Right kidney (tissue), 1 donor: ENCODE measurements around the gene MFN2.

Experiments used
- DNase-seq: peaks from one replicate; pipeline ENCODE4 v3.0.0-alpha.2; 2016

Gene MFN2

DNA sequence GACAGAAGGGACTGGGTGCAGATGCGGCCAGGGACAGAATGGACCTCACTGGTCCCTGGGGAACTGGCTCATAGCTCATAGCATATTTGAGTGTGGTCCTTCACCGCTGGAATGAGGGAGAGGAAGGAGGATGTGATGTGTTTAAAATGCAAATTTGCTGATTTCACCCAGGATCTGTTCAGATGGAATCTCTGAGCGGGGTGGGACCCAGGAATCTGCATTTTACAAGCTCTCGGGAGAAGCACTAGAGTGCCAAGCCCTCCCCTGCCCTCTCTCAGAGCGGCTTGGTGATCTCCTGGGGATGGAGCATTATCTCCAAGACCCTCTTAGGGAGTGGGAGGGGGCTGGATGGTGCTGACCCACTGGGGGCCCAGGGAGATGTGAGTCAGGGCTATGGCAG is 22.8 kb upstream of the MFN2 start:
- DNase-seq: no peak

DNA sequence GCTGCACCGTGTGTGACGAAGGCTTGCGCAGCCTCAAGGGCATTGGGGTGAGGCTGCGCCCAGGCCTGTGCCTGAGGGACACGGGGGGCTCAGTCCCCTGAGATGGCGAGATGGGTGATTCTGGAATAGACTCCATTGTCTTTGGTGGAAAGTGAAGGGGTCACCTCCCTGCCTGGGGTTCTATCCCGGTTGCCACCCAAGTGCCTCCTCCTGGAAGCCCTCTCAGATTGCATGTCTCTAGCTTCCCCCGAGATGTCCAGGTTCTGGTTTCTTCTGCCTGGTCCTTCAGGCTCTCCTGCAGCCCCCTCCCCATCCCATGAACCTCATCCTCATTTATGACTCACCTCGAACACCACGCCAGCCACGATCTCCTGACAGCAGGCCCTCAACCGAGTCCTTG is 22.3 kb upstream of the MFN2 start:
- DNase-seq: no peak

DNA sequence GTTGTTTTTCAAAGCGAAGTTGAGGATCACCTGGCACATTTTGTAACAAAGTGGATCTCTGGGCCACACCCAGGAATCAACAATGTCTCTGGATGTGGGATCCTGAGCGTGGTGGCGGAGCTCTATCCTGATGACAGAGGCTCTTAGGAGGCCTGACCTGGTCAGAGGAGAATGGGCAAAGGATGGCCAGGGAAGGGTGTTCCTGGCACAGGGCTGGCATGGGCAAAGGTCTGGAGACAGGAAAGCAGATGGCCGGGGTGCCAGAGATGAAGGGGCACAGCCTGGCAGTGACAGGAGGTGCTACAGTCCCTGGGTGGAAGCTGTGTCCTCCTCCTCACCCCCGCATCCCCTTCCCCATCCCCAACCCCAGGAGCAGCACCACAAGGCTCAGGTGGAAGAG is 20.0 kb upstream of the MFN2 start:
- no peak for DNase-seq

DNA sequence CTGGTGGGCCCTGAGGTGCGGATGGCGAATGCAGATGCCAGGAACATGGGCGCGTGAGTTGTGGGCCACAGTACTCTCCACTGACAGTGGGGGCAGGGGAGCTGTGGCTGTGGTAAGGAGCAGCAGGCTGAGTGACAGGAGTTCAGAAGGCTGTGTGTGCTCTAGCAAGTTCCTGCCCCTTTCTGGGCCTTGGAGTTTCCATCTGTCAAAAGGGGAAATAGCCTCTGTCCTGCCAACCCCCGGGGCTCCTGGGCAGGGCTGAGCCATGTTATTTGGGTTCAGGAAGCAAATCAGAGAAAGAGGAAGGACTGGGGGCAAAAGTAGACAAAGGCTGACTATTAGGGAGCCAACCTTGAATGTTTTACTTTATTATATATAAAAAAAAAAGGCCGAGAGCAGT is 19.5 kb upstream of the MFN2 start:
- DNase-seq: no peak

DNA sequence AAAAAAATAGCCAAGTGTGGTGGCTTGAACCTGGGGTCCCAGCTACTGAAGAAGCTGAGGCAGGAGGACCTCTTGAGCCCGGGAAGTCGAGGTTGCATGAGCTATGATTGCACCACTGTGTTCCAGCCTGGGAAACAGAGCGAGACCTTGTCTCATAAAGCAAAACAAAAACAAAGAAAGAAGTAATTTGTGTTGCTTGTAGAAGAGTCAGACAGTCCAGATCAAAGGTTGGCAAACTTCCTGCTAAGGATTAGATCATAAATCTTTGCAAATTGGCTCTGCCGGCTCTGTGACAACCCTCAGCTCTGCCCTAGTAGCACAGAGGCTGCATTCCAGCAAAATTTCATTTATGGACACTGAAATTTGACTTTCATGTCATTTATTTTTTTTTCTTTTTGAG is 19.0 kb upstream of the MFN2 start:
- peak; percentile 22 for DNase-seq

DNA sequence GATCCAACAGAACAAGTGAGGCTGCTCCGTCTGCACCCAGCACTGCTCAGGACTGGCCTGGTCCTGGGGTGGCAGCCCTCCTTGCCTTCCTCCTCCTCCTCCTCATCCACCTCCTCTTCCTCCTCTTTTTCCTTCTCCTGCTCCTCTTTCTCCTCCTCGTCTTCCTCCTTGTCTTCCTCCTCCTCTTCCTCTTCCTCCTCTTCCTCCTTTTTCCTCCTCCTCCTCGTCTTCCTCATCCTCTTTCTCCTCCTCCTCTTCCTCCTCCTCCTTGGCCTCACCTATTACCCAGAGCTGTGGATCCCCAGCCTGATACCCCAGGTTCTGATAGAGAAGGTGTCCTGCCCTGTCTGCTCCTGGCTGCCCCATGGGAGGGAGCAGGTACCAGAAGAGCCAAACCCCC is 16.6 kb upstream of the MFN2 start:
- no peak for DNase-seq

DNA sequence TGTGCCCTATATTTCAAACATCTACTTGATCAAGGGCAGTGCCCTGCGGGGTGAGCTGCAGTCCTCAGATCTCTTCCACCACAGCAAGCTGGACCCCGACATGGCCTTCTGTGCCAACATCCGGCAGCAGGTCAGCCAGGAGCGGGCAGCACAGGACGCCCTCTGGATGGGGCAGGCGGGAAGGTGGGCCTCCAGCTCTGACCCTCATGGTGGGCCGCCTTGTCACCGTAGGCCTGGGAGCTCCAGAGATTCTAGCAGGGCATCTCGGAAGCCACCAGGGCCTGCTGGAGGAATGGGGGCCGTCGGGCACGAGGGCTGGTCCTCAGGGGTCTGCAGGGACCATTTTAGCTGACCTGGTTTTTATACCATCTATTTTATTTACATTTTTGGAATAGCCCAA is 15.6 kb upstream of the MFN2 start:
- no peak for DNase-seq

DNA sequence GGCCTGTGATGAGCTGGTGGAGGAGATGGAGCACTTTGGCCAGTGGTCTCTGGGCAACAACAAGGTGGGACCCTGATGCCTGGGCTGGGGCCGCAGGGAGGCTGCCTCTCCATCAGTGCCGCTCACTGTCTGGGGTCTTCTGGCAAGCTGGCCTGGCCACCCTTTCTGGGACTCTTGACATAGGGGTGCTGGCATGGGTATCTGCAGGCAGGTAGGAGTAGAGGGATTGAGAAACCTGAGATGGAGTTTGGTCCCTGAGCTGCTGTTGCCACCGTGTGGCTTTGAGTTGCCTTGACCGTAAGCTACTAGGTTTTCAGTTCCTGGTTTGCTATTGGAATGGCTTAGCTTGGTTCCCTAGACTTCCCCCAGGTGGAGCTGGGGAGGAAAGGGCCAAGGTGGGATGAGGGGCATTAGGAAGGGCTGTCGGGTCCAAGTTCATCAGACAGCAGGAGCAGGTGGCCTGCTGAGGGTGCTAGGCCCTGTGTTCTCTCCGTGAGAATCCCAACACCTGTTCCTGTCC is 13.2 kb upstream of the MFN2 start:
- peak; percentile 32 for DNase-seq

DNA sequence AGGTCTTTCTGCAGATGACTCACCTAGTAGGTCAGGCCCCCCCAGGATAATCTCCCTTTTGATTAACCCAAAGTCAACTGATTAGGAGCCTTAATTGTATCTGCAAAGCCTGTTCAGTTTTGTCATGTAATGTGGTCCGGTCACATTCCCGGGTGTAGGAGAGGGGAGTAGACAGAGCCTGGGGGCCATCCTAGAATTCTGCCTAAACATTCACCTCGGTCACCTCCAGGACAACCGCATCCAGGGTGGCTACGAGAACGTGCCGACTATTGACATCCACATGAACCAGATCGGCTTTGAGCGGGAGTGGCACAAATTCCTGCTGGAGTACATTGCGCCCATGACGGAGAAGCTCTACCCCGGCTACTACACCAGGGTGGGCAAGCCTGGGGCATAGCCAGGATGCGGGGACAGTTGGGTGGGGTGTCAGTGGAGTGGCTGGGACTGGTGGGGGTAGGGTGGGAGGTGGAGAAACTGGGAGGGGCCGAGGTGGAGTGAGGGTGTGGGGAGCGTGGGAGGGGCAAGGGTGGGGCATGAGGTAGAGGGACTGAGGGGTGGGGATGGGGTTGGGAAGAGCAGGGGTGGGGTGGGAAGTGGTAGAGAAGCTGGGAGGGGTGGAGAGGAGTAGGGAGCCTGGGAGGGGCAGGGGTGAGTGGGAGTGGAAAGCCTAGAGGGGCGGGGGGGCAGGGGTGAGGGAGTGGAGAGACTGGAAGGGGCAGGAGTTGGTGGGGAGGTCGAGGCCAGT is 9.6 kb upstream of the MFN2 start:
- no peak for DNase-seq

DNA sequence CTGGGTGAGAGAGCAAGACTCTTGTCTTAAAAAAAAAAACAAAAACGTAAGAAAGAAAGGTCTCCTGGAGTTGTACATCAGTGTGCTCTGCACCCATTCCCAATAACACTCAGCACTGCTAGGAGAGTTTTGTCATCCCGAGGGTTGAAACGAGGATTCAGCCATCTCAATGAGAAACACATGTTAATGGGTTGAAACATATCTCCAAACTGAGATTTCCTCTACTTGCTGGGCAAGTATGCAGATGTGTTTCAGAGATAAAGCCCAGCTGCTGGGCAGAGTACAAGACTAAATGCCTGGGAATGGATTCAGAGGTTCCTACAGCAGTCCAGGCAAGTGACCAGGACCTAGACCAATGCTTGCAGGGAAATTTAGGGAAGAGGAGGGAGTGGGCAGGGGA is 2.6 kb upstream of the MFN2 start:
- DNase-seq: no peak

DNA sequence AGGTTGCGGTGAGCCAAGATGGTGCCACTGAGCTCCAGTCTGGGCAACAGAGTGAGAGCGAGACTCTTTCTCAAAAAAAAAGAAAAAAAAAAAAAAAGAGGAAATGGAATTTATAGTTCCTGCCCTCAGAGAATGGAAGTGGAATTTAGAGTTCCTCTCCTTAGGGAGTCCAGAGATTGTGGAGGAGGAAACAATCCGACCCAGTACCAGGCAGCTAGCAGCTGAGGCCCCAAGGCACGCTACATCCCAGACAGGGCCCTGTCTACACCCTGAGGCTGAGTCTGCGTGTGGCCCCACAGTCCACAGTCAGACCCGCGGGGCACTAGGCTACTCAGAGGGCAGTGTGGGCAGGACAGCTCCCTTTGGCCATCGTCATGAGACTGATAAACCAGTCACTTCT is 1.9 kb upstream of the MFN2 start:
- DNase-seq: no peak

DNA sequence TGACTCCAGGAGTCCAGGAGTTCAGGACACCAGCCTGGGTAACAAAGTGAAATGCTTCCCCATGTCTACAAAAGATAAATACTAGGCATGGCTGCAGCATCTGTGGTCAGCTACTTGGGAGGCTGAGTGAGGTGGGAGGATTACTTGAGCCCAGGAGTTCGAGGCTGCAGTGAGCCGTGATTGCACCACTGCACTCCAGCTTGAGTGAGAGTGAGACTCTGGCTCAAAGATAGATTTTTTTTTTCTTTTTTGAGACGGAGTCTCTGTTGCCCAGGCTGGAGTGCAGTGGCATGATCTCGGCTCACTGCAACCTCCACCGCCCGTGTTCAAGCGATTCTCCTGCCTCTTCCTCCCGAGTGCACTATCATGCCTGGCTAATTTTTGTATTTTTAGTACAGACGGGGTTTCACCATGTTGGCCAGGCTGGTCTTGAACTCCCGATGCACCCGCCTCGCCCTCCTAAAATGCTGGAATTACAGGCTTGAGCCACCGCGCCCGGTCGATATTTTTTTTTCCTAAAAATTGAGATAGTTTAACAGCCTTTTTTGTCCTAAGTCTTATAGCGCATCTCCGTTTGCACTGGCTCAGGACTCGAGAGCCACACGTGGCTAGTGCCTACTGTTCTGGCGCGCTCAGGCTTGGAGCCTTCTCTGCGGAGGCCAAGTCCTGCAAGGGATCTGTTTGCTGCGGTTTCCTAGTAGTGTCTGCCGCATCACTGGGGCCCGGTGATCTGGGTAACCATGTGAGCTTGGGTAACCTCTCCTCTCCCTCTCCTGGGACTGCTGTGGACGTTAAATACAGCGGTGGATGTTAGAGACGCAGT is 1.0 kb upstream of the MFN2 start:
- DNase-seq: no peak

DNA sequence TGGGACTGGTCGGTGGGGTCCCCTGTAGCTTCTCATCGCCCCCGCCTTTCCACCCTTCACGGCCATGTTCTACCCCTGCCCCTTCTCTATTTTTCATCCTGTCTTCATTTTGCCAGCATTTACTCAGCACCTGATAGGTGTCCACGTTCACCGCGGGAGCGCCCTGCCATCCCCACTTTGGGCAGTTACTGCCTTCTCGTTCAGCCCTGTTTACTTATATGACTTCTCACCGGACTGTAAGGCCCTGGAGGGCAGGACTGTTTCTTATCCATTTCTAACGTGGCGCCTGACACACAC is 380 bp downstream of the MFN2 start:
- no peak for DNase-seq

DNA sequence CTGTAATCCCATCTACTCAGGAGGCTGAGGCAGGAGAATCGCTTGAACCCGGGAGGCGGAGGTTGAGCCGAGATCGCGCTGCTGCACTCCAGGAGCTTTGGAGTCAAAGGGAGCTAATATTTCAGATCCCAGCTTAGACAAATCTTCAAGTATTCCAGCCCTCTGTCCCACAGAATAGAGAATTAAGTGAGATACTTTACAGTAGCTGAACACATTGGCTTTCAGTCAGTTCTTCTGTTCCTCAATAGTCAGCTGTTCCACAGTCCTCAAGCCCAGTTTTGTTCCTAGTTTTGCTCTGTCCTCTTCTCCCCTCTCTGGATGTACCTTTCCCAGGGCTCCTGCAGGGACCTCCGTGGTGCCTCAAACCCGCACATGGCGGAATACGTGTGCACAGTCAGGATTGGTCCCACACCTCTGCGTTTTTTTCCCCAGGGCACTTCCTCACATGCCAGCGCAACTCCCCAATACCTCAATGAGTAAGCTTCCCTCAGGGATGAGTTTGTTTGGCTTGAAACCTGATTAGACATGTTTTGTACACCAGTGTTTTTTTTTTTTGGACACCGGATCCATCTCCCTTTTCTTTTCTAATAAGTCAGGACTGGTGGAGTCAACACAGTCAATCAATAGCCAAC is 1.2 kb downstream of the MFN2 start:
- DNase-seq: no peak

DNA sequence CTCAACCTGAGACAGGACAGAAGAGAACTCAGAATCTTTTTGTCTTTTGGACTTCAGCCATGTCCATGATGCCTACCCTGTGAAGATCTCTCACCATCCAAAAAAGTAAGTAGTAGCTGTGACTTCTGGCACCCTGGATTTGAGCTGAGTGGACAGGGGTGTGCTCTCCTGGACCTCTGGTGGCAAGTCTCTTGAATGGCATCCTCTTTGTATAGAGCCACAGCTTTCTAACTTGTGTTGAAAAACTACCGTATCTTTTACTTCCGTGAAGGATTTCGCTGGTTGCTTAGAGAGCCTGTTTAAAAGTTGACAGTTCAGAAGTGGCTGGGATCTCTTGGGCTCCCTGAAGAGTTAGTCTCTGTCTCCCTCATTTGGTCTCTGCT is 1.8 kb downstream of the MFN2 start:
- DNase-seq: no peak

DNA sequence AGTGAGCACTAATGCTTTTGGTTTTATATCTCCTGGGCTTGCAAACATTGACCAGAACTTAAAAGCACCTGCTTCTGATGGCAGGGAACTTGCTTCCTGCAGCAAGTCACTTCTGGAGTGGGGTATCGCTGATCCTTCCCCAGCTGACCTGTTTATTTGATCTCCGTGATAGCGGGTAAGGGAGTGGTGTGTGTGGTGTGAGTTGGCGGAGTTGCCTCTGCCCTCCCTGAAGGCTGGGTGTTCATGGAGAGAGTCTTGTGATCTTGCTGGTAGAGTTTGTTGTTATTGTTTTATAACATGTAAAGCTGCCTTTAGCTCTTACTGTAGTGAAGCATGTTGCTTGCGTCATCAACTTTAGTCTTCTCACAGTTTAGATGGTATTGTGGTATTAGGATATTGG is 3.9 kb downstream of the MFN2 start:
- DNase-seq: no peak

DNA sequence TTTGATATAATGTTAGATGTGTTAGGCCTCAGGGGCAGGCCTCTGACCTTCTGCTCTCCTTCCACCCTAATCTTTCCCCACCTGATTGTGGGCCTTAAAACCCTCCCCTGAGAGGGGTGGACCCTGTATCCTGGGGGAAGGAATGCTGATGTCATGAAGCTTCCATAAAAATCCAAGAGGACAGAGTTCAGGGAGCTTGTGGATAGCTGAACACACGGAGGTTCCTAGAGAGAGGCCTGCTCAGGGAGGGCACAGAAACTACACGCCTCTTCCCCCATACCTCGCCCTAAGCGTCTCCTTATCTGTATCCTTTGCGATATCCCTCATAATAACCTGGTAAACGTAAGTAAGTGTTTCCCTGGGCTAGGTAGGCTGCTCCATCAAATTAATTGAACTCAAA is 4.3 kb downstream of the MFN2 start:
- DNase-seq: no peak

DNA sequence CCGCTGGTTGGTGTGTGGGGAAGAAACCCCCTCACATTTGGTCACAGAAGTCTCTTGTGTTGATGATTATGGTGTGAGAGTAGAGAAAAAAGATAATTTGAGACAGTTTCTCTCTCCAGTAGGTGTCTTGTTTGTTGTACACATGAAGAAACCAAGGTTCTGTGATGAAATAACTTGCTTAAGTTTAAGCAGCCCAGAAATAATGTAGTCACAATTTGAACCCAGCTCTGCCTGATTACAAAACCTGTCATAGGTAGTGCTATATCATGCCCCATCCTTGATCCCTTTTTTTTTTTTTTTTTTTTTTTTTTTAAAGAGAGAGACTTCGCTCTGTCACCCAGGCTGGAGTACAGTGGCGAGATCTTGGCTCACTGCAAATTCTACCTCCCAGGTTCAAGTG is 4.9 kb downstream of the MFN2 start:
- DNase-seq: no peak

DNA sequence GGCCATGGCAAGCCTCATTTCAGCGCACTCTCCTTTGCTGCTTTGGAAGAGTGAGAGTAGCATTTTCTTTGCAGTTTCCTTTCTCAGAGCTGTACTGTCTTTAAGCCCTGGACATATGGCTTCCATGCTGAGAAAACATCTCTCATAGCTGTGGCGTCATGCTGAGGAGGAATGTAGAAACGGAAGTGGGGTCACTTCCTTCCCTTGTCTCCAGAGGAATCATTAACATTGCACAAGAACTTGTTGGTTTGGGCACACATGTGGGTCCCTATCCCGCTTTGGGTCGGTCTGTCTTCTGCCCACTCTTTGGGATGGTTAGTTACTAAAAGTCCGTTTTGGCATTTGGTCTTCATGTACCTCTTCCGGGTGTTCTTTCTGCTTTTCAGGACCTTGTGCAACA is 5.6 kb downstream of the MFN2 start:
- no peak for DNase-seq

DNA sequence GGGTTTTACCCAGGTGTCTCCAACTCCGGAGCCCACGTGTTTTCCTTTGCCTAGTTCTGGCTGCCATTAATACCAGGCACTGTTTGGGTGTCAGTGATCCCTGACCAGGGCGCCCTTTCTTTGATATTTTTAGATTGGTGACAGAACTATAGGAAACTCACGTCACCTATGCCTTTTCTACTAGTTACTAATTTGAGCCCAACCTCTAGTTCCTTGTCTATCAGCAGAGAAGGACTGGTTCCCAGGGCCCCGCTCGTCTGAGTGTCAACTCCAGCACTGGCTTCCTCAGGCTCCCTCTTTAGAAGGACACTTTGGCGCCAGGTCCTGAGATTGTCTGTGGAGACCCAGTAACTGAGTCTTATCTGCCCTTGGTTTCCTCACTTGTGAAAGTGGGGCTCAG is 9.4 kb downstream of the MFN2 start:
- no peak for DNase-seq

DNA sequence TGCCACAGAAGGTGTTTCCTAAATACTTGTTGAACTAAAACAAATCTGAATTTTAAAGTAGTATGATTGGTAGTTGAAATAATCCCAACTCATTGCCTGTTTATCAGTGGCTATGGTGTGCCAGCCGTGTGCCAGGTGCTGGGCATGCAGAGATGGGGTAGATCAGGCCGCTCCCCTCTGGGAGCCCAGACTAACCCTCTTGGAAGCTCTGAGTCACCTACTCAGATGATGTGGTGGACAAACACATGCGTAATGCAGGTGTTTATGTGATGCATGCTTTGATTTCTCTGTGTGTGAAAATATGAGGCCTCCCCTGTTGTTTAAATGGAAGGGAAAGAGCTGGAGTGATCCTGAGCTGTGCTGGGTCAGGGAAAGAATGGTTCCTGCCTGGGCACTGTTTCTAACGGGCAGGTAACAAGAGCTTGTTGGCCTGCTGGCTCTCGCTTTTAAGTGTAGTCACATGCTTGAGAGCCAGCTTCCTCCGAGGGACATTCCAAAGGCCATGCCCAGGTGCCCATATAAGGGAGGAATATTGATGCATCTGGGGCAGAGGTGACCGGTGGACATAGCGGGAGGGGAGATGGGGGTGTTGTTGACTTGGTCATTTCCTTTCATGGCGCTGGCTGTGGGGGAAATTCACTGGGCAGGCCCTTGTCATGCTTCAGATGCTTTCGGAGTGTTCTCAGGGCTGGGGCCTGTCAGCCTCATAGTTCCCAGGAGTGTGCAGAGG is 10.2 kb downstream of the MFN2 start:
- no peak for DNase-seq

DNA sequence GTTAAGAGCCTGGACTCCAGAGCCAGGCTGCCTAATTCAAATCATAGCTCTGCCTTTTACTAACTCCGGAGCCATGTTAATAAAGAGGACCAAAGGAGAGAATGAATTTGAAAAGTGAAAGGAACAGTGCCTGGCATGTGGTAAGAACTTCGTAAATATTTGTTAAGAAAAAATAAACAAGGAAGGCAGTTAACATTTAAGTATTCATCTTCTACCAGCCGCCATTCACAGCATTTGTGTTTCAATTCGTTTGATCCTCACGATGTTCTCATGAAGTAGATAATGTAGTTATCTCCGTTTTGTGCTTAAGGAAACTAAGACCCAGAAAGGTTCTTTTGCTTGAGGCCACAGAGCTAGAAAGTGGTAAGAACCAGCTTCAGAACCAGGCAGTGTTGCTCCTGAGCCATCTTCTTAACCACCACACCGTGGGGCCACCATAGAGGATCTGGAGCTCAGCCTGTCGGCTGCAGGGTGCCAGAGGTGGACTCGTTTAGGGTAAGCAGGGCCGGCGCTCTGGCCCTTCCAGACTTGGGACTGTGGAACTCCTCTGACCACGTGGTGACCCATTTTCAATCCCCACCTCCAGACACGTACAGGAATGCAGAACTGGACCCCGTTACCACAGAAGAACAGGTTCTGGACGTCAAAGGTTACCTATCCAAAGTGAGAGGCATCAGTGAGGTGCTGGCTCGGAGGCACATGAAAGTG is 11.9 kb downstream of the MFN2 start:
- DNase-seq: no peak
